OCI-LY1 (cell line): ENCODE measurements around the gene NCAPG2.

Experiments used
- H2AFZ ChIP-seq: fragments of 200-600 bp; sonication (generic), shearing (Covaris generic); 2 replicates; pipeline ENCODE4 v1.6.0; 2014; ENCODE audit warnings: antibody characterized with exemption, mild to moderate bottlenecking, low read length
- H3F3A ChIP-seq: fragments of 200-600 bp; sonication (generic), shearing (Covaris generic); 2 replicates; pipeline ENCODE4 v1.6.0; 2014; ENCODE audit warnings: mild to moderate bottlenecking, antibody characterized with exemption, low read length, moderate library complexity; ENCODE audit not compliant: insufficient read depth
- H3K27ac ChIP-seq: fragments of 200-600 bp; sonication (generic); 2 replicates; pipeline ENCODE4 v1.5.1; 2014; ENCODE audit warnings: low read length, mixed run types, mild to moderate bottlenecking, low read depth; ENCODE audit not compliant: poor library complexity, severe bottlenecking
- H3K27me3 ChIP-seq: fragments of 200-600 bp; sonication (generic); 2 replicates; pipeline ENCODE4 v1.6.0; 2014; ENCODE audit warnings: antibody characterized with exemption, mild to moderate bottlenecking, low read length, moderate library complexity; ENCODE audit not compliant: insufficient read depth
- H3K36me3 ChIP-seq: fragments of 200-600 bp; sonication (generic); 2 replicates; pipeline ENCODE4 v1.6.1; 2014; ENCODE audit warnings: mild to moderate bottlenecking, antibody characterized with exemption, low read length, moderate library complexity, mixed read lengths; ENCODE audit not compliant: insufficient read depth
- H3K4me1 ChIP-seq: fragments of 200-600 bp; sonication (generic); 2 replicates; pipeline ENCODE4 v1.5.1; 2014; ENCODE audit warnings: mild to moderate bottlenecking, low read length, moderate library complexity; ENCODE audit not compliant: insufficient read depth, severe bottlenecking
- H3K4me2 ChIP-seq: fragments of 200-600 bp; sonication (generic), shearing (Covaris generic); 2 replicates; pipeline ENCODE4 v1.6.1; 2014; ENCODE audit warnings: low read length
- H3K4me3 ChIP-seq: fragments of 200-600 bp; sonication (generic); 2 replicates; pipeline ENCODE4 v1.5.1; 2014; ENCODE audit warnings: low read length, low read depth, mild to moderate bottlenecking, mixed read lengths; ENCODE audit not compliant: poor library complexity, severe bottlenecking
- H3K79me2 ChIP-seq: fragments of 200-600 bp; shearing (Covaris generic); 2 replicates; pipeline ENCODE4 v1.6.1; 2016; ENCODE audit warnings: mixed run types, low read length, mixed read lengths; ENCODE audit not compliant: insufficient read depth
- H3K9ac ChIP-seq: fragments of 200-600 bp; sonication (generic), shearing (Covaris generic); 2 replicates; pipeline ENCODE4 v1.6.1; 2014; ENCODE audit warnings: mild to moderate bottlenecking, low read length, mixed read lengths
- H3K9me2 ChIP-seq: fragments of 200-600 bp; sonication (generic), shearing (Covaris generic); 2 replicates; pipeline ENCODE4 v1.6.1; 2014; ENCODE audit warnings: low read depth, mild to moderate bottlenecking, low read length, mixed read lengths
- H3K9me3 ChIP-seq: fragments of 200-600 bp; shearing (Covaris generic); 2 replicates; pipeline ENCODE4 v1.6.1; 2014; ENCODE audit warnings: low read length, mixed read lengths
- H4K20me1 ChIP-seq: fragments of 200-600 bp; sonication (generic), shearing (Covaris generic); 2 replicates; pipeline ENCODE4 v1.6.0; 2016; ENCODE audit warnings: mild to moderate bottlenecking, low read length; ENCODE audit not compliant: insufficient read depth
- CTCF ChIP-seq: fragments of 200-600 bp; sonication (generic), shearing (Covaris generic); IDR thresholded peaks from 2 replicates; pipeline ENCODE4 v1.5.1; 2017; ENCODE audit warnings: mild to moderate bottlenecking, antibody characterized with exemption, low read length, moderate library complexity, mixed read lengths
- EZH2 ChIP-seq: fragments of 200-600 bp; sonication (generic), shearing (Covaris generic); IDR thresholded peaks from 2 replicates; pipeline ENCODE4 v1.8.0; 2017; ENCODE audit warnings: borderline replicate concordance, mixed run types, mild to moderate bottlenecking, antibody characterized with exemption, low read length, moderate library complexity, mixed read lengths

NCAPG2 gene

GRCh38 chr7:158611541-158611940, 93.1 kb downstream of the NCAPG2 start:
- H3K4me1 ChIP-seq = peaks cover 29% of the 10 kb centered on the region
- no peak overlapping the region for H2AFZ ChIP-seq
- H3K79me2 ChIP-seq = no peaks in the 10 kb centered on the region
- no peaks in the 10 kb centered on the region for H3K9me3 ChIP-seq
- H3K4me2 ChIP-seq = no peak overlapping the region
- TF ChIP-seq CTCF (no peak), EZH2 (no peak)
- H4K20me1 ChIP-seq = no peaks in the 10 kb centered on the region
- no peak overlapping the region for H3K9ac ChIP-seq
- no peaks in the 10 kb centered on the region for H3K27me3 ChIP-seq
- no peaks in the 10 kb centered on the region for H3F3A ChIP-seq
- no peak overlapping the region for H3K4me3 ChIP-seq
- no peaks in the 10 kb centered on the region for H3K9me2 ChIP-seq
- no peak overlapping the region for H3K27ac ChIP-seq
- H3K36me3 ChIP-seq = peaks cover 40% of the 10 kb centered on the region

GRCh38 chr7:158609313-158609974, 95.2 kb downstream of the NCAPG2 start:
- no peak for TF ChIP-seq CTCF
- TF ChIP-seq EZH2 = no peak
- H3K27ac ChIP-seq = peak overlapping the region; percentile 18
- no peak overlapping the region for H3K9ac ChIP-seq
- no peaks in the 10 kb centered on the region for H3K27me3 ChIP-seq
- no peaks in the 10 kb centered on the region for H3K79me2 ChIP-seq
- H3K9me2 ChIP-seq = no peaks in the 10 kb centered on the region
- H3F3A ChIP-seq = no peaks in the 10 kb centered on the region
- peaks cover 34% of the 10 kb centered on the region for H3K36me3 ChIP-seq
- H3K9me3 ChIP-seq = no peaks in the 10 kb centered on the region
- no peak overlapping the region for H3K4me3 ChIP-seq
- no peaks in the 10 kb centered on the region for H4K20me1 ChIP-seq
- H3K4me1 ChIP-seq = peaks cover 26% of the 10 kb centered on the region
- no peak overlapping the region for H2AFZ ChIP-seq
- H3K4me2 ChIP-seq = no peak overlapping the region

- Histone ChIP-seq H3K4me1 (peaks cover 12% of the 10 kb centered on the region), H3K4me3 (no peak overlapping the region), H3K9me3 (no peaks in the 10 kb centered on the region), H3K9me2 (no peaks in the 10 kb centered on the region), H3F3A (no peaks in the 10 kb centered on the region), H4K20me1 (no peaks in the 10 kb centered on the region), H3K27me3 (no peaks in the 10 kb centered on the region), H3K9ac (no peak overlapping the region), H3K79me2 (no peaks in the 10 kb centered on the region), H3K36me3 (peaks cover 29% of the 10 kb centered on the region; the same call in 1 of the 2 replicates), H3K27ac (no peak overlapping the region), H3K4me2 (no peak overlapping the region), H2AFZ (no peak overlapping the region)
- TF ChIP-seq CTCF (no peak), EZH2 (no peak)
Observed at GRCh38 chr7:158607563-158607962, 97.0 kb downstream of the NCAPG2 start.
